NCI-H524 treated with DMSO at 0.1 percent for 48 hours (cell line): ENCODE results near the gene MLLT6.

ENCODE experiments used
- DNase-seq: peaks from one replicate; lab custom pipeline; 2025; lab: John Stamatoyannopoulos, UW

MLLT6 gene

GRCh38 chr17:38742411-38743308 is 37.6 kb downstream of the MLLT6 start:
- peak; percentile 83 for DNase-seq

- DNase-seq, result no peak
Observed at GRCh38 chr17:38743556-38744171, 38.6 kb downstream of the MLLT6 start.

- DNase-seq, result peak; percentile 35
Observed at GRCh38 chr17:38745545-38745944, 40.5 kb downstream of the MLLT6 start.

DNA sequence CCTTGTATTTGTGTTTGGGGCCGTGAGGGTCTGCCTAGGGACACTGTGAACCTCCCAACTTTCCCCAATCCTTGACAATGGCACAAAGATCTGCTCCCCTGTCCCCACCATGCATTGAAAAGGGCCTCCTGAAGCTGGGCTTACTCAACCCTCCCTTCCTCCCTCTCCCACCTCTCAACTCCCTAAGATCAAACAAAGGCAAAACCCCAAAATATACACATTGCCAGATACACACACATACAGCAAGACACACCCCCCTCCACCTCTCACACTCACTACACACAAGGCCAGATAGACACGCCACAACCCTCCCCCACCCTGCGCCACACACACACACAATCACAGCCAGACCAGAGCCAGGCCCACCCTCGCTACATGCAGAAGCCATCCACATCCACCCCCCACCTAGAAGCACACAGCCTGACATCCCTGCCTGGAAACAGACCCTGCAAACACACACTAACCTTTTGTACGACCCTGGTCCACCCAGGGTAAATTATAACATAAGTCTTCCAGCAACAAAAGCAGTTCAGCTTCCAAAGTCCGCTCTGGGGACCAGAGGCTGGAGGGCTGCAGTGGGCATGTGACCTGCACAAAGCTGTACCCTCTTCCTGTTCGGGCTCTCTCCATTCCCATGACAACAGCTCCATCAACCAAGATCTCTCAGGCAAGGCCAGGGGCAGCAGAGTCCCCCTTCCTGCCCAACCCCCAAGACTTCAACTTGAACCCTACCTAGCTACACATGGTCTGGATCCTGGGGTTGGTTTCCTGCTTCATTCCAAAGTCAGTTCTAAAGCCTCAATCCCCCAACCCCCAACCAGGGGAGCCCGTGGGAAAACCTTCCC is 41.2 kb downstream of the MLLT6 start:
- no peak for DNase-seq

DNA sequence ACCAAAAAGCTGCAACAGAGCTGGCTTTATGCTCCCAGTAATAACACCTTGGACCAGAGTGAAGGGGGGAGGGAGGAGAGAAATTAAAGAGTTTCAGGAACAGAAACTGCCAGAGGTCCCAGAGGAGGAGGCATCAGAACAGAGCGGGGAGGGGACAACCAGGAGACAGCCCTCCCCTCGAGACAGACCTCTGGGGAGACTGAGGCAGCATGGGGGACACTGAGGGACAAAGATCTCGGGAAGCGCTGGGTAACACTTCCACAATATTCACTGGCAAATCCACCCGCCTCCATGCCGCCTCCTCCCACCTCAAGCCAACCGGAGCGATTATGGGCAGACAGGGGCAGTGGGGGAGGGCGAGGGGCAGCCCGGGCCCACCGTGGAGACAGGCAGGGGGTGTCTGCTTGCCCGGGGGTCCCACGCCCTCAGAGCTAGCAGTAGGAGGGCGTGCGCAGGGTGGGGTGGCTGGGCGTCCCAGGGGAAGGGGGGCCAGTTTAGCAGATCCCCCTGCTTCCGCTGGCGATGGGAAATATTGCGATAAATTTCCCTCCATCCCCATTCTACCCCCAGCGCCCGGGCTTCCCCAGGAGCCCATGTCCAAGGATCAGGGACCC is 41.9 kb downstream of the MLLT6 start:
- DNase-seq, result no peak

DNA sequence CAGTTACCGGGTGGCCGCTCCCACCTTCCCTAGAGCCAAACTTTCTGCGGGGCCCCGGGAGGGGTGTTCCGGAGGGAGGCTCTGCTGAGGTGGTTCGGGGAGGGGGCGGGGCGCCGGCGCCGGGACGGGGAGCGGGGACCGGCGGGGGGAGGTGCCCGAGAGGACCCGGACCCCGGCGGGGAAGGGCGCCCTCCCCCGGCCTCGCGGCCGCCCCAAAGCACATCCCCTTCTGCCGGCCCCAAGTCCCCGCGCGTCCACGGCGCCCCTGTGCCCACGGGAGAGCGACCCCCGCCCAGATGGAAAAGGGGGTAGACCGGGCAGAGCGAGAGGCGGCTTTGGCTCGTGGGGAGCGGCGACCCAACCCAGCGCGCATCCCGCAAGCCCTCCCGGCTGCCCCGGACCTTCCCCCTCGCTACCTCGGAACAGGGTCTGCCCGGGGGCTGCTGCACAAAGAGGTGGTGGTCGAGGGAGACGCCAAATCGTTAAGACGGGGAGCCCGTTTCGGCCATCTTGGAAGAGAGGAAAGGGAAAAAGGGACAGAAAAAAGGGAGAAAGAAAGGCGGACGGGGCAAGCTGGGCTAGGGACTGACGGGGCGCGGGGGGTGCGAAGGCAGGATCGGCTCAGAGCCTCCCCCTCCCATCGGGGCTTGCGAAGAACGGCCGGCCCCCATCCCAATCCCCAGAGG is 42.5 kb downstream of the MLLT6 start:
- DNase-seq, result no peak

DNA sequence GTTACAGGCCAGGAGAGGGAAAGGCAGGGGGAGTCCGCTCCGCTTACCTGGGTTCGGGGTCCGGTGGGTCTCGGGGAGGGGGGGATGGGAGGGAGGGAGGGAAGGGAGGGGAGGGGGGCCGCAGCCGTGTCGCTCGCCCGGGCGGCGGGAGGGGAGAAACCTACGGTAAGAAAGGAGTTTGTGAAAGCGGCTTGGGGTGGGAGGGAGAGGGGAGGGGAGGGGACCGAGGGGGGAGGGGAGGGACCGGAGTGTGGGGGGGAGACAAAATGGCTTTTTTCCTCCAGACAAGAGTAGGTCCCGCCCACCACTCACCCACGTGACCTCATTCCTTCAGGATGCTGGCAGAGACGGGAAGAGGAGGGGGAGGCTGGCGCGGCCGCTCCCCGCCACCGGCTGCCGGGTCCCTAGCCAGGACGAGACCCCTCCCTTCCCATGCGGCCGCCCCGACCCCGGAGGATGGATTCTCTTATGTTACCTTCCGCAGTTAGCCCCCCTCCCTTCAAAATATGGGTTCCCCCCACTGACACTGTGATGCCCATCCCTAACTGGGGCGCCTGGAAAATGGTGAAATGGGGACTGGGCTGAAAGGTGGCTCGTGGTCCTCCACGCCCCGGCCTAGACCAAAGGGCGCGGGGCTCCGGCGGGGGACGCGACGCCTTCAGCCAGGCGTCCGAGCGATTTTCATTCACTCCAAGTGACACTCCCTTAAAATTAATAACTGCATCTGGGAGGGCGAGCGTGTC is 43.2 kb downstream of the MLLT6 start, which contains the start of gene PCGF2:
PCGF2 (minus strand) TSS at position 188 of the 743 bp plus-strand sequence. CDS start 7,934 bp downstream, outside the sequence.
- peak; percentile 68 for DNase-seq

DNA sequence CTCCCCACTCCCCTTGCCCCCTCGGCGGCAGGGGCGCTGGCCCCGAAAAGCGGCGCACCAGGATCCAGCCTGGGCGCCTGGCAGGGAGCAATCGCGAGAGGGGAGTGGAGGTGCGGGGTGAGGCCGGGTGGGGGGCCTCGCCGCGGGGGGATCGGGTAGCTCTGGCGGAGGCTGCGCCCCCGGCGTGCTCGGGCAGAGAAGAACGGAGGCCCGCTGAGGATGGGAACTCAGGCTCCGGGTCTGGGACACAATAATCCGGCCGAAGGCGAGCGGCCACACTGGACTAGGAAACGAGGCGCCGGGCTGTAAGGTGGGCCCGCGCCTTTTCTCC is 43.8 kb downstream of the MLLT6 start:
- no peak for DNase-seq

DNA sequence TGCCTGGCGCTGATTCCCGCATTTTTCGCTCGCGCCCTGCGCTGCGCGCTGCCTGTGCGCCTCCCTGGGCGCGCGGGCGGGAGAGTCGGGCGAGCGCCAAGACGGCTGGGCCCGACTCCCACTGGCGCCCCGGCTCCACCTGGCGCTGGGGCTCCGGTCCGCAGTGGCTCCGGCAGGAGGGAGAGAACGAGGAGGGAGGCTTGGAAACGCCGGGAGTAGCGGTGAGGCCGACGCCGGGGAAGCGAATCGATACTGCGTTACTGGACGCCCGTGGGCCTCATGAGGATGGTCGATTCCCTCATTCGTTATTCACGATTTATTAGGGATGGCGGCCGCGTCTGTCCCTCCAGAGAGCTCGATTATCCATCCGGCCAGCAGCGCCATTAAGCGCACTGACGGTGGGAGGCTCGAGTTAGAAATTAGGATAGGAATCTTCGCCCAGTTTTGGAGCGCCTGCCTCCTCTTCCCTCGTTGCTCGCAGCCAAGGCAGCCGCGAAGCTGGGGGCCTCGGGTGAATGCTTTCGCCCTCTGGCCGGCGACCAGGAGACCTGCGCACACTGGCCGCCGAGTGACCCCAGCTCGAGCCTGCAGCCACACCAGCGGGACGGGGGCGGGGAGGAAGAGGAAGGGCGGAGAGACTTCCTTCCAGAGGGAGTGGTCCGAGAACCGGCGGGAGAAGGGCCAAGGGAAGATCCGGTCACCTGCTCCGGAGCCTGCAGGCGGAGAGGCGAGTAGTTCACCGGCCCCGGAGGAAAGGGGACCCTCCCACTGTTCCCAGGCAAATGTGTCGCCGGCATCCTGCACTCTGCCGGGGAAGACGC is 44.4 kb downstream of the MLLT6 start:
- no peak for DNase-seq

- no peak for DNase-seq
Observed at GRCh38 chr17:38750044-38750311, 44.9 kb downstream of the MLLT6 start.

DNA sequence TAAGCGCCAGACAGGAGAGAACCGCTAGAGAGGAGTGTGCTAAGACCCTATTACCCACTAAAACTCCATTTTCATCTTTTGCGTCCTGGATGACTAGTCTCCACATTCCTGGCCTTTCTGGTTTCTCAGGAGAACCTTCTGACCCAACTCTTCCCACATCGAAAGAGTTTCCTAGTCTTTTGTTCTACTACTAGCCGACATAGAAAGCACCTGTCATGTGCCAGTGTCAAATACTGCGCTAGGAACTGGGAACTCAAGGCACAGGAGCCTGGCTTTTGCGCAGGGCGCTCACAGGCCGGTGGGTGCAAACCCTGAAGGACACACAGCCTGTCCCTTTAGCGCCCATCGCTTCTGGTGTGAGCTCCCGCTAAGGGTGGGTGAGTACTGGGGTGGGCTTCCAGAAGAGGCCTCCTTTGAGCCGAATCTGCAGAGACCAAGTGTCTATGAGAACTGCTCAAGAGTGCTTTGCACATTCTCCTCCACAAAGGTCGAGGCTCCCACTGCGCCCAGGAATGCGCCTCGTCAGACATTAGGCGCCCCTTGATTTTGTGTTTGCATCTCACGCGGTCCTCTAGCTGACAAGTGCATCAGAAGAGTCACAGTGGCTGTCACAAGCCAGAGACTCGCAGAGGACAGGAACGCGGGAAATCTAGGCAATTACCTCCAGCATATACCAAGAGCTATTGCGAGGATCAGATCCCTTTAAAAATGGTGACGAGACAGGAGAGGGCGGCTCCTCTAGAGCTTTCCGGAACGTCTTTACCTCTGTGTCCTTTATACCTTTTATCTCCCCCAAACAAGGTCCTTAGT is 45.4 kb downstream of the MLLT6 start:
- DNase-seq, result no peak

DNA sequence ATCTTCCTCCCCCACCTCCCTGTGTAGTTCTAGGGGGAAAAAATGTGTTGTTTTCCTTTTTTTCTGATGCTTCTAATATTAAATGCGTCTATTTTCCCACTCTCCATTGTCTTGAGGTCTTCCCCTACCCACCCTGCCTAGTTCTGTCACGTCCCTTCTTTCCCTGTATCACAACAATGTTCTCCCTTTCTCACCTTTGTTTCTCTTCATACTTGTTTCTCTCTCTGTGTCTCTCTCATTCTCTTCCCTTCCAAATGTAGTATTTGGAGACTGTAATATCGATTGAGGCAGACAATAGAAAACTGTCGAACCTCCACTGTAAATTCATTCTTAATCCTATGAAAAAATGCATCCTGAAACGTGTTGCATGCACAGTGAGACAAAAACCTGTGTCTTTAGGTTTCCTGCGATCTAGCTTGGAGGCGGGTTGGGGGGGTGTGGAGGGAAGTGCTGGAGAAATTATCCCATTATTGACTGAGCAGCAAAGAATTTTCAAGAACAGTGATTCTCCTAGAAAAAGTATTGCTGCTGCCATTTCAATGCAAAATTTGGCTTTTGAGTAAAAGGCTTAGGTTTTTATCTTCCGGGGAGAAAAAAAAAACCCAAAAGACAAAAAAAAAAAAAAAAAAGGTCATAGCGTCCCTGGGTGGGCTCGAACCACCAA is 46.2 kb downstream of the MLLT6 start:
- no peak for DNase-seq

- DNase-seq, result no peak
Observed at GRCh38 chr17:38751808-38752307, 46.8 kb downstream of the MLLT6 start.

DNA sequence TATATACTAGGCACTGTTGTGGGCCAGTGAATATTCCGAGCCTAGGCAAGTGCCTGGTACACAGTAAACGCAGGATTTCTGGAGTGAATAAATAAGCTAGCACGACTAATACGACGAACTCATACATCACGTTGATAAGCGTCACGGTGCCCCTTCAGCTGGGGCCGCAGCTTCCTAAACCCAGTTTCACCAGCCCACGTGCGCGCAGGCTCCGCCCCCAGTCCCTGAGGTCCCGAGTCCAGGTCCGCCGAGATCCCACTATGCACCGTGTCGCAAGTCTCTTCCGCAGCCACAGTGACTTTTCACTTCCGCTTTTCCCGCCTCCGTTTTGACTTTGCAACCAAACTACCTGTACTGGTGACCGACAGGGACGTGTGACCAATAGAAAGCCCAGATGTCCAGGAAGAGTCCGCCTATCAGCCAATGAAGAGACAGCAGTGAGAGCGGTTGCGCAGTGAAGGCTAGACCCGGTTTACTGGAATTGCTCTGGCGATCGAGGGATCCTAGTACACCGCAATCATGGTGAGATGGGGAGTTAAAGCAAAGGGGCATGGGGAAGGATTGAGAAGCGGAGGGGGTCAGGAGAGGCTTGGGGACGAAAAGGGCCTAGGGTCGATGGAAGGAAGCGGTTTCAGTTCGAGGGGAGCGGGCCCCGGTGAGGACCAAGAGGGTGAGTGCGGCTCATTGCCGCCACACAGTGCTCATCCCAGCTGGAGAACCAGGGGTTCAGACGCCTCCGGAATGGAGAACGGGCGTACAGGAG is 47.4 kb downstream of the MLLT6 start, which contains the start of gene PSMB3:
PSMB3 (plus strand) TSS at position 434 of the 763 bp plus-strand sequence; CDS start at position 520, 86 bp downstream.
- peak; percentile 100 for DNase-seq

GRCh38 chr17:38753071-38753506 is 48.0 kb downstream of the MLLT6 start:
- no peak for DNase-seq

GRCh38 chr17:38761612-38762011 is 56.5 kb downstream of the MLLT6 start:
- no peak for DNase-seq

GRCh38 chr17:38762231-38762630 is 57.2 kb downstream of the MLLT6 start:
- no peak for DNase-seq

GRCh38 chr17:38766341-38766740 is 61.3 kb downstream of the MLLT6 start:
- DNase-seq, result no peak
